H1 (cell line): ENCODE data around the gene WNK2. TPM values are rescaled to one million over a fixed set of nuclear protein-coding genes. Genes with fewer than 3 reads are reported as not detected.

Source experiments
- CTBP2 ChIP-seq: IDR thresholded peaks from 2 replicates; pipeline ENCODE4 v1.7.0; 2011; ENCODE audit warnings: borderline replicate concordance, mild to moderate bottlenecking, moderate library complexity, mixed read lengths, low read length; ENCODE audit not compliant: insufficient read depth, insufficient read length
- SIN3A ChIP-seq, 2 experiments: IDR thresholded peaks in 1 of 2; conservative IDR thresholded peaks in 1 of 2; 2 replicates each; pipeline ENCODE4 v1.6.1; 2011 to 2012; ENCODE audit warnings: low read length in 2 of 2, improper control_type of control experiment in 1 of 2, low read depth in 1 of 2, mild to moderate bottlenecking in 1 of 2
- TEAD4 ChIP-seq: IDR thresholded peaks from 2 replicates; pipeline ENCODE4 v1.6.1; 2012; ENCODE audit warnings: low read depth, low read length, inconsistent platforms, mixed read lengths
- polyA plus RNA-seq, 7 experiments: library from polyadenylated mRNA; depleted of rRNA in 3 of 7; stranded (reverse) in 5 of 7; unstranded in 2 of 7; fragments of >200 nt in 5 of 7; fragments of 200-250 nt in 2 of 7; gene quantifications; 1 replicate in 5 of 7; 2 replicates in 1 of 7; 4 replicates in 1 of 7; pipeline versions ENCODE4 v1.2.1 to v1.2.3, GENCODE V29; 2011 to 2013; ENCODE audit warnings: missing spikeins in 2 of 7, mixed read lengths in 2 of 7
- total RNA-seq: library from RNA; stranded (reverse); fragmentation: NEBNext Ultra II Directional; extraction: Animal tissue kit (Norgen Biotek cat#: 25700); gene quantifications from 2 replicates; pipeline ENCODE4 v1.2.1, GENCODE V29; 2021

Gene WNK2
- total and polyA plus RNA-seq, 2 of the 8 experiments (the other 6 are each of a cell fraction or from before 2014, with no cell fraction given) = 12.0 to 87.2 TPM

DNA sequence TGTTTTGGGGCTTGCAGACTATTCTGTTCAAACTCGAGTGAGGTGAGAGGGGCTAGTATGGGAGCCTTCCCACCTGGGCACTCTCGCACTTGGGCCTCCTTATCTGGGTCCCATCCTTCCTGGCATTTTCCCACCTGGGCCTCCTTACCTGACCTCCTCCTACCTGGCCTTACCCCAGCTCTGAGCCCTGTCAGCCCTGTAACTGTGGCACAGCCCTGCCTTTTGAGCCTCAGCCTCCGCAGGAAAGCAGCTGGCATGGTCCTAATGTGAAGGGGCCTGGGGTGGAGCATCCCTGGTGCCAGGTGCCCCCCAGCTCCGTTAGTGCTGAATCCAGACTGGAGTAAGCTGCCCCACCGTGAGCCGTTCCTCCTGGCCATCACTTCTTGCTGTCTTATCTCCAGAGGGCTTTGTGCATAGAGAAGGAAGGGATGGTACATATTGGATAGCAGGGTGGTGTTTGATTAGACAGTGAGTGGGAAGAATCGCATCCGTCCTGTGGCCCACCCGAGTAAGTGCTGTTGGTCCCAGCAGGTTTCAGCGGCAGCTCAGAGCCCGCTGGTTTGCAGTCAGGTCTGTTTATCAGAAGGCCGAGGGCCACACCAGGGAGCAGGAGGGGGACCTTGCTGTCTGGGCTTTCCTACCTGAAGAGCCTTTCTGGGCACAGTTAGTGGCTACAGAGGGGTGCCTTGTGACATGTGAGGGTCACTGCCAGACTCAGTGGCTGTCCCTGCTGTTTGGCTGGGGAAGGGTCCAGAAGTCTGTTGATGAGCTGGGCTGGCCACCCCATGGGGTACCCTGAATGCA is 76.5 kb downstream of the WNK2 start (continued):
- TF ChIP-seq SIN3A (conservative IDR thresholded peaks at IDR 0.05 in 1 of 2, IDR thresholded peaks at IDR 0.05 in 1 of 2; ENCODE audit: low read depth in 1 of 2, low read length in 2 of 2) (no peak), CTBP2 (no peak), TEAD4 (no peak)
